GM12878 (cell line): ENCODE measurements around the gene SYNPR.

ENCODE experiments used
- DPF2 ChIP-seq: fragments of 450-650 bp; IDR thresholded peaks from 2 replicates; pipeline ENCODE4 v1.6.1; 2017; ENCODE audit warnings: mild to moderate bottlenecking
- ESRRA ChIP-seq: IDR thresholded peaks from 2 replicates; pipeline ENCODE4 v1.6.1; 2012; ENCODE audit warnings: mild to moderate bottlenecking, low read length, improper control_type of control experiment
- JUNB ChIP-seq: IDR thresholded peaks from 2 replicates; pipeline ENCODE4 v1.6.1; 2016; ENCODE audit warnings: antibody characterized with exemption, mild to moderate bottlenecking
- LARP7 ChIP-seq: fragments of 450-650 bp; IDR thresholded peaks from 2 replicates; pipeline ENCODE4 v1.6.1; 2017; ENCODE audit warnings: mild to moderate bottlenecking
- NFIC ChIP-seq: IDR thresholded peaks from 2 replicates; pipeline ENCODE4 v1.6.1; 2012; ENCODE audit warnings: low read depth, mild to moderate bottlenecking, inconsistent platforms, low read length, moderate library complexity
- NFYB ChIP-seq: IDR thresholded peaks from 2 replicates; pipeline ENCODE4 v1.6.1; 2011; ENCODE audit warnings: low read depth, mild to moderate bottlenecking, low read length, improper control_type of control experiment, moderate library complexity; ENCODE audit not compliant: insufficient read depth
- NR2C2 ChIP-seq: IDR thresholded peaks from 2 replicates; pipeline ENCODE4 v1.6.1; 2011; ENCODE audit warnings: borderline replicate concordance, low read depth; ENCODE audit not compliant: control insufficient read depth, insufficient read length
- POLR2AphosphoS5 ChIP-seq: IDR thresholded peaks from 2 replicates; pipeline ENCODE4 v1.6.1; 2011; ENCODE audit warnings: mild to moderate bottlenecking, low read length, inconsistent platforms
- RCOR1 ChIP-seq: conservative IDR thresholded peaks from 2 replicates; pipeline ENCODE4 v1.6.1; 2012; ENCODE audit warnings: low read depth, low read length, improper control_type of control experiment
- TF ChIP-seq, protein P1 (sequence below): fragments of 450-650 bp; IDR thresholded peaks from 2 replicates; pipeline ENCODE4 v1.6.1; 2016; ENCODE audit warnings: mild to moderate bottlenecking, moderate library complexity, borderline replicate concordance

DNA sequence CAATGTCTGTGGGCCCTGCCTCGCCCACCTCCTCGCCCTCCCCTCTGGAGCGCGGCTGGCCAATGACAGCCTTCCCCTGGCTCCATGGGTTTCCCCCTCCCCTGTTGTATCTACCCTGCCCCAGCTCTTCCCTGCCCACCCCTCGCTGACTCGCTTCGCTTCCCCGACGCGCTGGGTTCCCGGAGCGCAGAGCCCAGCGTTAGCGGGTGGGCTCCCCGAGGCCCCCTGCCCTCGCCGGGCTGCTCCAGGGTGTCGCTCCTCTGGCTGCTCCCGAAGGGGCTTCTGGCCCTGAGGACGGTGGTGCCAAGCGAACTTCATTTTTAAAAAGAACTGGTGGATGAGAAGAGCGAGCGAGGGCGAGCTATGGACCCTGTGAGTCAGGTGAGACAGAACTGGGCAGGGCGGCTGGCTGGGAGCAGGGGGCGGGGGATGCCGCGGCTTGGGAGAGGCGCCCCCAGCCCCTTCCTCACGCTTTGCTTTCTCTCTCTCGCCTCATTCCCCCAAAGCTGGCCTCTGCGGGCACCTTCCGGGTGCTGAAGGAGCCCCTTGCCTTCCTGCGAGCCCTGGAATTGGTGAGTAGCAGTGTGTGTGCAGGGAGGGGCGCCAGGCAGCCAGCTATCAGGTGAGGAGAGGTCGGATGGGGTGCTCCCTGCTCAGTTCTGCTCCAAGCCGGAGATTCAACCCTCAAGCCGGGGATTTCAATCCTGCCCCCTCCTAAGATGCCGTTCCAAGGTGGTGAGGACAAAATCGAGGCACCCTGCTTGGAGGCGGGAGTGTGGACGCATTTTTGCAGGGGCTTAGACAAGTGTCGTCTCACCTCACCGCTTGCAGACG, at the start of gene SYNPR:
- TF ChIP-seq JUNB (no peak), DPF2 (no peak), ESRRA (no peak), NR2C2 (no peak), NFYB (no peak), NFIC (no peak), LARP7 (no peak), POLR2AphosphoS5 (no peak), RCOR1 (no peak)
- TF ChIP-seq, protein P1, sequence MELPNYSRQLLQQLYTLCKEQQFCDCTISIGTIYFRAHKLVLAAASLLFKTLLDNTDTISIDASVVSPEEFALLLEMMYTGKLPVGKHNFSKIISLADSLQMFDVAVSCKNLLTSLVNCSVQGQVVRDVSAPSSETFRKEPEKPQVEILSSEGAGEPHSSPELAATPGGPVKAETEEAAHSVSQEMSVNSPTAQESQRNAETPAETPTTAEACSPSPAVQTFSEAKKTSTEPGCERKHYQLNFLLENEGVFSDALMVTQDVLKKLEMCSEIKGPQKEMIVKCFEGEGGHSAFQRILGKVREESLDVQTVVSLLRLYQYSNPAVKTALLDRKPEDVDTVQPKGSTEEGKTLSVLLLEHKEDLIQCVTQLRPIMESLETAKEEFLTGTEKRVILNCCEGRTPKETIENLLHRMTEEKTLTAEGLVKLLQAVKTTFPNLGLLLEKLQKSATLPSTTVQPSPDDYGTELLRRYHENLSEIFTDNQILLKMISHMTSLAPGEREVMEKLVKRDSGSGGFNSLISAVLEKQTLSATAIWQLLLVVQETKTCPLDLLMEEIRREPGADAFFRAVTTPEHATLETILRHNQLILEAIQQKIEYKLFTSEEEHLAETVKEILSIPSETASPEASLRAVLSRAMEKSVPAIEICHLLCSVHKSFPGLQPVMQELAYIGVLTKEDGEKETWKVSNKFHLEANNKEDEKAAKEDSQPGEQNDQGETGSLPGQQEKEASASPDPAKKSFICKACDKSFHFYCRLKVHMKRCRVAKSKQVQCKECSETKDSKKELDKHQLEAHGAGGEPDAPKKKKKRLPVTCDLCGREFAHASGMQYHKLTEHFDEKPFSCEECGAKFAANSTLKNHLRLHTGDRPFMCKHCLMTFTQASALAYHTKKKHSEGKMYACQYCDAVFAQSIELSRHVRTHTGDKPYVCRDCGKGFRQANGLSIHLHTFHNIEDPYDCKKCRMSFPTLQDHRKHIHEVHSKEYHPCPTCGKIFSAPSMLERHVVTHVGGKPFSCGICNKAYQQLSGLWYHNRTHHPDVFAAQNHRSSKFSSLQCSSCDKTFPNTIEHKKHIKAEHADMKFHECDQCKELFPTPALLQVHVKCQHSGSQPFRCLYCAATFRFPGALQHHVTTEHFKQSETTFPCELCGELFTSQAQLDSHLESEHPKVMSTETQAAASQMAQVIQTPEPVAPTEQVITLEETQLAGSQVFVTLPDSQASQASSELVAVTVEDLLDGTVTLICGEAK: no peak
